Measurements from ENCODE around the gene LYPD6B. TPM values are rescaled to one million over a fixed set of nuclear protein-coding genes. Genes with fewer than 3 reads are reported as not detected.

Gene LYPD6B
- total RNA-seq, 6 experiments from 2014 or later = 18.3 to 91.5 (median 23.2) TPM

DNA sequence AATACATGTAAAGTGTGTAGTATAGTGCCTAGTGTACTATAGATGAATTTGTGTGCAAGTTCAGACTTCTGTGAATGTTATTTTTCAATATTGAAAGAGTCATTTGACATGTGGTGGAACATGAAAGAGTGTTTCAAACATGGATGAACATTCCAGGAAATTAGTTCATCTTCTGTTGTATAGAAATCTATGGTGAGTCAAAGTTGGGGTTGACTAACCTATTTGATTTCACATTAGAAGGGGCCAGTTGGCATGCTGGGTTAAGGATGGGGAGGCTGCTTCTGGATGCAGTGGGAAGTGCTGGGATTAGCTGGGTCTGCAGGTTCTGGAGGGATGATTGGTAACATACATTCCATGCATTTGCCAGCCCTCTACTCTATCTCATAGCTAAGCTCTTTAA is 50.6 kb downstream of the LYPD6B start:
- peak; percentile 19 for DNase-seq
- H3K4me3 Mint-ChIP-seq = no peak overlapping the region
- TF ChIP-seq, protein P1, sequence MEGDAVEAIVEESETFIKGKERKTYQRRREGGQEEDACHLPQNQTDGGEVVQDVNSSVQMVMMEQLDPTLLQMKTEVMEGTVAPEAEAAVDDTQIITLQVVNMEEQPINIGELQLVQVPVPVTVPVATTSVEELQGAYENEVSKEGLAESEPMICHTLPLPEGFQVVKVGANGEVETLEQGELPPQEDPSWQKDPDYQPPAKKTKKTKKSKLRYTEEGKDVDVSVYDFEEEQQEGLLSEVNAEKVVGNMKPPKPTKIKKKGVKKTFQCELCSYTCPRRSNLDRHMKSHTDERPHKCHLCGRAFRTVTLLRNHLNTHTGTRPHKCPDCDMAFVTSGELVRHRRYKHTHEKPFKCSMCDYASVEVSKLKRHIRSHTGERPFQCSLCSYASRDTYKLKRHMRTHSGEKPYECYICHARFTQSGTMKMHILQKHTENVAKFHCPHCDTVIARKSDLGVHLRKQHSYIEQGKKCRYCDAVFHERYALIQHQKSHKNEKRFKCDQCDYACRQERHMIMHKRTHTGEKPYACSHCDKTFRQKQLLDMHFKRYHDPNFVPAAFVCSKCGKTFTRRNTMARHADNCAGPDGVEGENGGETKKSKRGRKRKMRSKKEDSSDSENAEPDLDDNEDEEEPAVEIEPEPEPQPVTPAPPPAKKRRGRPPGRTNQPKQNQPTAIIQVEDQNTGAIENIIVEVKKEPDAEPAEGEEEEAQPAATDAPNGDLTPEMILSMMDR (IDR thresholded peaks at IDR 0.05) = no peak
- H3K27ac Mint-ChIP-seq = peak overlapping the region; percentile 14; the same call in 1 of the 2 replicates
- no peaks in the 10 kb centered on the region for H3K9me3 Mint-ChIP-seq
- H3K27me3 Mint-ChIP-seq (ENCODE audit: insufficient read depth) = peaks cover 2% of the 10 kb centered on the region
- peaks cover 81% of the 10 kb centered on the region for H3K4me1 Mint-ChIP-seq (ENCODE audit: low read depth)
- peaks cover 13% of the 10 kb centered on the region for H3K36me3 Mint-ChIP-seq (ENCODE audit: low read depth)

- Mint-ChIP-seq H3K4me1 (ENCODE audit: low read depth) (peaks cover 83% of the 10 kb centered on the region), H3K4me3 (no peak overlapping the region), H3K36me3 (ENCODE audit: low read depth) (peaks cover 9% of the 10 kb centered on the region), H3K9me3 (no peaks in the 10 kb centered on the region), H3K27me3 (ENCODE audit: insufficient read depth) (peaks cover 1% of the 10 kb centered on the region), H3K27ac (no peak overlapping the region; the same call in 1 of the 2 replicates)
- TF ChIP-seq, protein P1 (IDR thresholded peaks at IDR 0.05) = no peak
- DNase-seq = no peak
Observed at GRCh38 chr2:149090706-149091105, 52.2 kb downstream of the LYPD6B start.

GRCh38 chr2:149093579-149093978 is 55.1 kb downstream of the LYPD6B start:
- Mint-ChIP-seq H3K36me3 (ENCODE audit: low read depth) (peaks cover 12% of the 10 kb centered on the region), H3K4me1 (ENCODE audit: low read depth) (peaks cover 94% of the 10 kb centered on the region), H3K4me3 (no peak overlapping the region; the same call in 1 of the 2 replicates), H3K27me3 (ENCODE audit: insufficient read depth) (no peaks in the 10 kb centered on the region; the same call in 1 of the 2 replicates), H3K27ac (peak overlapping the region; percentile 45; the same call in 1 of the 2 replicates), H3K9me3 (no peaks in the 10 kb centered on the region)
- TF ChIP-seq, protein P1 (IDR thresholded peaks at IDR 0.05) = no peak
- no peak for DNase-seq

GRCh38 chr2:149094217-149095015 is 55.9 kb downstream of the LYPD6B start:
- DNase-seq = peak; percentile 88
- TF ChIP-seq, protein P1 (IDR thresholded peaks at IDR 0.05) = no peak
- Mint-ChIP-seq H3K4me1 (ENCODE audit: low read depth) (peaks cover 94% of the 10 kb centered on the region), H3K27me3 (ENCODE audit: insufficient read depth) (no peaks in the 10 kb centered on the region; the same call in 1 of the 2 replicates), H3K27ac (peak overlapping the region; percentile 77), H3K9me3 (no peaks in the 10 kb centered on the region), H3K36me3 (ENCODE audit: low read depth) (peaks cover 12% of the 10 kb centered on the region), H3K4me3 (0 out of 2 replicates have a peak overlapping the region, but pooled peaks have one; percentile 26)

- Mint-ChIP-seq H3K4me3 (no peak overlapping the region), H3K9me3 (no peaks in the 10 kb centered on the region; the same call in 1 of the 2 replicates), H3K4me1 (ENCODE audit: low read depth) (peaks cover 90% of the 10 kb centered on the region), H3K36me3 (ENCODE audit: low read depth) (peaks cover 26% of the 10 kb centered on the region), H3K27ac (peak overlapping the region; percentile 68), H3K27me3 (ENCODE audit: insufficient read depth) (no peaks in the 10 kb centered on the region)
- peak; percentile 64 for DNase-seq
- TF ChIP-seq, protein P1 (IDR thresholded peaks at IDR 0.05) = no peak
Observed at GRCh38 chr2:149098701-149099100, 60.2 kb downstream of the LYPD6B start.

Data from HFFc6 (cell line).